HFFc6 (cell line): ENCODE measurements around the gene GHRL. TPM values are rescaled to one million over a fixed set of nuclear protein-coding genes. Genes with fewer than 3 reads are reported as not detected.

Experiments
- DNase-seq: peaks from one replicate; pipeline ENCODE4 v3.0.0-alpha.2; 2018
- H3K27ac Mint-ChIP-seq: 2 replicates; pipeline ENCODE4 v1.8.0; 2020; ENCODE audit warnings: mild to moderate bottlenecking, mixed read lengths
- H3K27me3 Mint-ChIP-seq: 2 replicates; pipeline ENCODE4 v1.8.0; 2021; ENCODE audit warnings: mild to moderate bottlenecking, moderate library complexity, mixed read lengths; ENCODE audit not compliant: insufficient read depth
- H3K36me3 Mint-ChIP-seq: 2 replicates; pipeline ENCODE4 v1.8.0; 2021; ENCODE audit warnings: low read depth, mixed read lengths
- H3K4me1 Mint-ChIP-seq: 2 replicates; pipeline ENCODE4 v1.8.0; 2020; ENCODE audit warnings: low read depth, mixed read lengths
- H3K4me3 Mint-ChIP-seq: 2 replicates; pipeline ENCODE4 v1.8.0; 2020; ENCODE audit warnings: mild to moderate bottlenecking, moderate library complexity, mixed read lengths
- H3K9me3 Mint-ChIP-seq: 2 replicates; pipeline ENCODE4 v1.8.0; 2020; ENCODE audit warnings: mild to moderate bottlenecking, mixed read lengths
- CTCF ChIP-seq: fragments of 200-600 bp; sonication (generic); IDR thresholded peaks from 2 replicates; pipeline ENCODE4 v1.5.0; 2021; ENCODE audit warnings: antibody characterized with exemption, mild to moderate bottlenecking
- total RNA-seq, 6 experiments: library from RNA; stranded (reverse); fragmentation: NEBNext Ultra II Directional; extraction: Animal tissue kit (Norgen Biotek cat#: 25700); gene quantifications; 2 replicates in 1 of 6; 3 replicates in 5 of 6; pipeline ENCODE4 v1.2.3, GENCODE V29; 2021

Gene GHRL
- total RNA-seq, 6 experiments from 2014 or later = 0.21 to 0.41 TPM; not detected in 4

GRCh38 chr3:10312391-10312790 is 19.6 kb upstream of the GHRL start:
- peak overlapping the region; percentile 19; the same call in 1 of the 2 replicates for H3K27ac Mint-ChIP-seq
- peaks cover 63% of the 10 kb centered on the region for H3K36me3 Mint-ChIP-seq
- no peak overlapping the region; the same call in 1 of the 2 replicates for H3K4me3 Mint-ChIP-seq
- peaks cover 52% of the 10 kb centered on the region for H3K4me1 Mint-ChIP-seq
- TF ChIP-seq CTCF = no peak
- H3K9me3 Mint-ChIP-seq = no peaks in the 10 kb centered on the region
- peaks cover 2% of the 10 kb centered on the region for H3K27me3 Mint-ChIP-seq
- DNase-seq = no peak

GRCh38 chr3:10311710-10312109 is 19.0 kb upstream of the GHRL start:
- peak overlapping the region; percentile 21; the same call in 1 of the 2 replicates for H3K27ac Mint-ChIP-seq
- no peak overlapping the region for H3K4me3 Mint-ChIP-seq
- no peak for DNase-seq
- no peak for TF ChIP-seq CTCF
- H3K4me1 Mint-ChIP-seq = peaks cover 52% of the 10 kb centered on the region
- H3K36me3 Mint-ChIP-seq = peaks cover 64% of the 10 kb centered on the region
- peaks cover 2% of the 10 kb centered on the region for H3K27me3 Mint-ChIP-seq
- no peaks in the 10 kb centered on the region for H3K9me3 Mint-ChIP-seq

- Mint-ChIP-seq H3K9me3 (no peaks in the 10 kb centered on the region), H3K27ac (peak overlapping the region; percentile 65), H3K4me3 (no peak overlapping the region), H3K27me3 (peaks cover 2% of the 10 kb centered on the region), H3K4me1 (peaks cover 52% of the 10 kb centered on the region), H3K36me3 (peaks cover 75% of the 10 kb centered on the region)
- peak; percentile 34 for DNase-seq
- TF ChIP-seq CTCF = no peak
Observed at GRCh38 chr3:10310578-10310977, 17.8 kb upstream of the GHRL start.

GRCh38 chr3:10309736-10310135 is 17.0 kb upstream of the GHRL start:
- H3K4me3 Mint-ChIP-seq = no peak overlapping the region
- DNase-seq = no peak
- H3K36me3 Mint-ChIP-seq = peaks cover 80% of the 10 kb centered on the region
- H3K27me3 Mint-ChIP-seq = peaks cover 2% of the 10 kb centered on the region
- no peaks in the 10 kb centered on the region for H3K9me3 Mint-ChIP-seq
- H3K27ac Mint-ChIP-seq = peak overlapping the region; percentile 66
- TF ChIP-seq CTCF = no peak
- H3K4me1 Mint-ChIP-seq = peaks cover 50% of the 10 kb centered on the region

- peaks cover 75% of the 10 kb centered on the region for H3K36me3 Mint-ChIP-seq
- TF ChIP-seq CTCF = no peak
- H3K27ac Mint-ChIP-seq = no peak overlapping the region
- no peak overlapping the region for H3K4me3 Mint-ChIP-seq
- no peak for DNase-seq
- H3K9me3 Mint-ChIP-seq = no peaks in the 10 kb centered on the region
- H3K27me3 Mint-ChIP-seq = peaks cover 2% of the 10 kb centered on the region
- H3K4me1 Mint-ChIP-seq = peaks cover 43% of the 10 kb centered on the region
Observed at GRCh38 chr3:10308678-10309077, 15.9 kb upstream of the GHRL start.

GRCh38 chr3:10306156-10306555 is 13.4 kb upstream of the GHRL start:
- no peak for DNase-seq
- no peak overlapping the region for H3K27ac Mint-ChIP-seq
- TF ChIP-seq CTCF = no peak
- peaks cover 18% of the 10 kb centered on the region for H3K4me1 Mint-ChIP-seq
- peaks cover 70% of the 10 kb centered on the region for H3K36me3 Mint-ChIP-seq
- H3K27me3 Mint-ChIP-seq = peaks cover 4% of the 10 kb centered on the region
- no peaks in the 10 kb centered on the region for H3K9me3 Mint-ChIP-seq
- no peak overlapping the region for H3K4me3 Mint-ChIP-seq
